SK-N-SH (cell line): Measurements from ENCODE around the gene TMEM115. TPM values are rescaled to one million over a fixed set of nuclear protein-coding genes. Genes with fewer than 3 reads are reported as not detected.

Source experiments
- CTCF ChIA-PET: fragments of 300-600, 350-600 bp; formaldehyde crosslinking; extraction: SDS; loops from one replicate; lab custom pipeline; 2021; lab: Yijun Ruan, JAX
- POLR2A ChIA-PET: fragments of 350-600 bp; sonication (Branson Sonifier 250); formaldehyde crosslinking; extraction: SDS; loops from one replicate; lab custom pipeline; 2020; ENCODE audit warnings: antibody characterized with exemption, inconsistent platforms; lab: Yijun Ruan, JAX
- DNase-seq: peaks from one replicate; pipeline ENCODE4 v3.0.0; 2012
- H2AFZ ChIP-seq: fragments of 200-600 bp; sonication (generic); 2 replicates; pipeline ENCODE4 v1.8.1; 2016; ENCODE audit warnings: antibody characterized with exemption, mild to moderate bottlenecking, low read depth
- H3F3A ChIP-seq: fragments of 200-600 bp; sonication (generic); replicated peaks from 2 replicates; pipeline ENCODE3; 2016; ENCODE audit warnings: antibody characterized with exemption, mild to moderate bottlenecking; ENCODE audit not compliant: insufficient read depth
- H3K27ac ChIP-seq, 2 experiments: fragments of 200-500 bp in 1 of 2; fragments of 200-600 bp in 1 of 2; sonication (Bioruptor generic) in 1 of 2; sonication (generic), shearing (Covaris generic) in 1 of 2; 2 replicates each; pipeline versions ENCODE4 v1.5.1 to v1.6.1; 2014 to 2016; ENCODE audit warnings: low read depth in 2 of 2, inconsistent platforms in 1 of 2, low read length in 1 of 2, mild to moderate bottlenecking in 1 of 2, mixed read lengths in 1 of 2
- H3K27me3 ChIP-seq: fragments of 200-600 bp; sonication (generic), shearing (Covaris generic); 2 replicates; pipeline ENCODE4 v1.6.1; 2016; ENCODE audit warnings: mixed run types; ENCODE audit not compliant: insufficient read depth
- H3K36me3 ChIP-seq, 2 experiments: fragments of 200-500 bp in 1 of 2; fragments of 200-600 bp in 1 of 2; sonication (Bioruptor generic) in 1 of 2; sonication (generic) in 1 of 2; replicated peaks in 1 of 2; 2 replicates each; pipeline versions ENCODE3 to v1.5.1; 2014 to 2016; ENCODE audit warnings: low read length in 1 of 2, mild to moderate bottlenecking in 1 of 2; ENCODE audit not compliant: insufficient read depth in 2 of 2, control insufficient read depth in 1 of 2
- H3K4me1 ChIP-seq, 2 experiments: fragments of 200-500 bp in 1 of 2; fragments of 200-600 bp in 1 of 2; sonication (Bioruptor generic) in 1 of 2; sonication (generic), shearing (Covaris generic) in 1 of 2; 2 replicates each; pipeline versions ENCODE4 v1.5.1 to v1.6.1; 2014 to 2016; ENCODE audit warnings: low read depth in 1 of 2, low read length in 1 of 2, mixed run types in 1 of 2; ENCODE audit not compliant: insufficient read depth in 2 of 2, control insufficient read depth in 1 of 2
- H3K4me2 ChIP-seq: fragments of 200-600 bp; sonication (generic), shearing (Covaris generic); 2 replicates; pipeline ENCODE4 v1.6.1; 2017; ENCODE audit warnings: mixed run types
- H3K4me3 ChIP-seq, 2 experiments: fragments of 200-500 bp in 1 of 2; fragments of 200-600 bp in 1 of 2; sonication (Bioruptor generic) in 1 of 2; sonication (generic), shearing (Covaris generic) in 1 of 2; 2 replicates each; pipeline versions ENCODE4 v1.5.1 to v1.8.1; 2014 to 2016; ENCODE audit warnings: low read depth in 2 of 2, inconsistent platforms in 1 of 2, low read length in 1 of 2, mild to moderate bottlenecking in 1 of 2, mixed read lengths in 1 of 2, moderate library complexity in 1 of 2
- H3K79me2 ChIP-seq: fragments of 200-600 bp; sonication (generic); 2 replicates; pipeline ENCODE4 v1.8.1; 2017; ENCODE audit warnings: mild to moderate bottlenecking; ENCODE audit not compliant: insufficient read depth
- H3K9ac ChIP-seq: fragments of 200-600 bp; sonication (generic); 2 replicates; pipeline ENCODE4 v1.6.1; 2017; ENCODE audit warnings: mixed run types
- H3K9me2 ChIP-seq: fragments of 200-600 bp; sonication (generic); 2 replicates; pipeline ENCODE4 v1.6.1; 2017; ENCODE audit warnings: mixed run types
- H3K9me3 ChIP-seq: fragments of 200-600 bp; sonication (generic); 2 replicates; pipeline ENCODE4 v1.6.1; 2017; ENCODE audit warnings: mixed run types, mild to moderate bottlenecking, moderate library complexity
- H4K20me1 ChIP-seq: fragments of 200-600 bp; sonication (generic); 2 replicates; pipeline ENCODE4 v1.6.1; 2017; ENCODE audit warnings: mild to moderate bottlenecking, mixed run types; ENCODE audit not compliant: insufficient read depth
- ELF1 ChIP-seq: IDR thresholded peaks from 2 replicates; pipeline ENCODE4 v1.4.0; 2012
- FOXJ3 ChIP-seq: sonication (generic); formaldehyde crosslinking; IDR thresholded peaks from 2 replicates; pipeline ENCODE4 v1.5.1; 2020; ENCODE audit warnings: mild to moderate bottlenecking, missing genetic modification reagents
- FOXM1 ChIP-seq: IDR thresholded peaks from 2 replicates; pipeline ENCODE4 v1.4.0; 2012; ENCODE audit warnings: low read depth, mild to moderate bottlenecking
- GABPA ChIP-seq: IDR thresholded peaks from 2 replicates; pipeline ENCODE4 v1.4.0; 2012; ENCODE audit warnings: low read depth, mild to moderate bottlenecking
- GATA2 ChIP-seq: sonication (generic); formaldehyde crosslinking; IDR thresholded peaks from 2 replicates; pipeline ENCODE4 v1.5.0; 2020; ENCODE audit warnings: mild to moderate bottlenecking, missing genetic modification reagents
- JUND ChIP-seq: IDR thresholded peaks from 2 replicates; pipeline ENCODE4 v1.4.0; 2012
- MXI1 ChIP-seq: IDR thresholded peaks from 2 replicates; pipeline ENCODE4 v1.6.1; 2012; ENCODE audit warnings: mild to moderate bottlenecking, low read depth, low read length, improper control_type of control experiment
- NFIC ChIP-seq: IDR thresholded peaks from 2 replicates; pipeline ENCODE4 v1.4.0; 2012; ENCODE audit warnings: borderline replicate concordance
- NRF1 ChIP-seq: IDR thresholded peaks from 2 replicates; pipeline ENCODE4 v1.6.1; 2012; ENCODE audit warnings: low read depth, mild to moderate bottlenecking, low read length
- RCOR1 ChIP-seq: fragments of 150-350 bp; IDR thresholded peaks from 2 replicates; pipeline ENCODE4 v1.6.1; 2017; ENCODE audit warnings: antibody characterized with exemption, low read length
- REST ChIP-seq: IDR thresholded peaks from 2 replicates; pipeline ENCODE4 v1.6.1; 2012; ENCODE audit warnings: mild to moderate bottlenecking, low read depth, low read length, moderate library complexity
- RXRA ChIP-seq: IDR thresholded peaks from 2 replicates; pipeline ENCODE4 v1.4.0; 2012; ENCODE audit warnings: low read depth, mild to moderate bottlenecking, borderline replicate concordance
- TCF12 ChIP-seq: IDR thresholded peaks from 2 replicates; pipeline ENCODE4 v1.4.0; 2012
- USF1 ChIP-seq: IDR thresholded peaks from 2 replicates; pipeline ENCODE4 v1.4.0; 2012; ENCODE audit warnings: low read depth, borderline replicate concordance
- YY1 ChIP-seq: IDR thresholded peaks from 2 replicates; pipeline ENCODE4 v1.4.0; 2012; ENCODE audit warnings: low read depth, mild to moderate bottlenecking
- WGBS: methylation state at CpG from one replicate; pipeline ENCODE4 v1.1.6; 2017; ENCODE audit warnings: low lambda C conversion rate; 5-methylcytosine and 5-hydroxymethylcytosine counted together
- polyA plus RNA-seq, 3 experiments: library from polyadenylated mRNA; depleted of rRNA; stranded (reverse); fragments of >200 nt; gene quantifications; 2 replicates each; pipeline ENCODE4 v1.2.3, GENCODE V29; 2012
- TF ChIP-seq, protein P1 (sequence below): fragments of 150-350 bp; IDR thresholded peaks from 2 replicates; pipeline ENCODE4 v1.6.1; 2017; ENCODE audit warnings: antibody characterized with exemption, low read length, low read depth, borderline replicate concordance
- TF ChIP-seq, protein P2 (sequence below): IDR thresholded peaks from 2 replicates; pipeline ENCODE4 v1.4.0; 2012; ENCODE audit warnings: low read depth, borderline replicate concordance

Gene TMEM115
- polyA plus RNA-seq, 1 of the 3 experiments (the other 2 are of a cell fraction), result 47.8 TPM

- ChIA-PET CTCF (interaction anchor here (1.0 to 2.0 kb wide), 5 partner anchors 11 to 134 kb away, joined by 3 to 6 read pairs (median 5); no protein-coding TSS in a partner anchor), POLR2A (interaction anchor here (1.6 kb wide), 1 partner anchor 18 kb away, joined by 7 read pairs; no protein-coding TSS in a partner anchor)
- Histone ChIP-seq H3K27me3 (no peaks in the 10 kb centered on the region), H3K79me2 (no peaks in the 10 kb centered on the region), H4K20me1 (no peaks in the 10 kb centered on the region), H2AFZ (no peak overlapping the region), H3K9me3 (no peaks in the 10 kb centered on the region), H3K4me3 (no peak overlapping the region)
- TF ChIP-seq JUND (no peak), GATA2 (CRISPR knock-in tag) (no peak), YY1 (no peak), NRF1 (no peak), FOXM1 (no peak), NFIC (no peak), RXRA (no peak), TCF12 (no peak), MXI1 (no peak), ELF1 (no peak), GABPA (no peak), USF1 (no peak), FOXJ3 (no peak), RCOR1 (no peak), REST (no peak)
- TF ChIP-seq, protein P1, sequence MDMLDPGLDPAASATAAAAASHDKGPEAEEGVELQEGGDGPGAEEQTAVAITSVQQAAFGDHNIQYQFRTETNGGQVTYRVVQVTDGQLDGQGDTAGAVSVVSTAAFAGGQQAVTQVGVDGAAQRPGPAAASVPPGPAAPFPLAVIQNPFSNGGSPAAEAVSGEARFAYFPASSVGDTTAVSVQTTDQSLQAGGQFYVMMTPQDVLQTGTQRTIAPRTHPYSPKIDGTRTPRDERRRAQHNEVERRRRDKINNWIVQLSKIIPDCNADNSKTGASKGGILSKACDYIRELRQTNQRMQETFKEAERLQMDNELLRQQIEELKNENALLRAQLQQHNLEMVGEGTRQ, result no peak
- TF ChIP-seq, protein P2, sequence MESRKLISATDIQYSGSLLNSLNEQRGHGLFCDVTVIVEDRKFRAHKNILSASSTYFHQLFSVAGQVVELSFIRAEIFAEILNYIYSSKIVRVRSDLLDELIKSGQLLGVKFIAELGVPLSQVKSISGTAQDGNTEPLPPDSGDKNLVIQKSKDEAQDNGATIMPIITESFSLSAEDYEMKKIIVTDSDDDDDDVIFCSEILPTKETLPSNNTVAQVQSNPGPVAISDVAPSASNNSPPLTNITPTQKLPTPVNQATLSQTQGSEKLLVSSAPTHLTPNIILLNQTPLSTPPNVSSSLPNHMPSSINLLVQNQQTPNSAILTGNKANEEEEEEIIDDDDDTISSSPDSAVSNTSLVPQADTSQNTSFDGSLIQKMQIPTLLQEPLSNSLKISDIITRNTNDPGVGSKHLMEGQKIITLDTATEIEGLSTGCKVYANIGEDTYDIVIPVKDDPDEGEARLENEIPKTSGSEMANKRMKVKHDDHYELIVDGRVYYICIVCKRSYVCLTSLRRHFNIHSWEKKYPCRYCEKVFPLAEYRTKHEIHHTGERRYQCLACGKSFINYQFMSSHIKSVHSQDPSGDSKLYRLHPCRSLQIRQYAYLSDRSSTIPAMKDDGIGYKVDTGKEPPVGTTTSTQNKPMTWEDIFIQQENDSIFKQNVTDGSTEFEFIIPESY, result no peak
- TF ChIP-seq, all 33 proteins: peak for 0
- Histone ChIP-seq H3K9me2 (no peaks in the 10 kb centered on the region), H3K9ac (no peak overlapping the region), H3F3A (no peaks in the 10 kb centered on the region), H3K36me3 (no peaks in the 10 kb centered on the region), H3K27ac (peak overlapping the region in 1 of 2 experiments; percentile 60; a peak in 1 of 4 replicates), H3K4me2 (no peak overlapping the region), H3K4me1 (peaks cover 0 to 63% of the 10 kb centered on the region in 2 experiments; a peak in 1 of 4 replicates)
- 63% methylated on average over 10 of the region's 15 CpGs for WGBS
- DNase-seq, result no peak
These were observed 49.2 kb upstream of the TMEM115 start for GRCh38 chr3:50408443-50408944.
